Esophagus squamous epithelium (tissue), 5 donors: ENCODE results near the gene PBX2. TPM values are rescaled to one million over a fixed set of nuclear protein-coding genes. Genes with fewer than 3 reads are reported as not detected.

Experiments
- DNase-seq: peaks from one replicate; lab custom pipeline; 2025; lab: John Stamatoyannopoulos, UW
- H3K27ac ChIP-seq, 4 donors: fragments of 200-600 bp; sonication (generic); one replicate each; pipeline ENCODE4 v1.5.1; 2016 to 2019; ENCODE audit warnings: mild to moderate bottlenecking in 1 of 4
- H3K27me3 ChIP-seq, 4 donors: fragments of 200-600 bp; sonication (generic); 1 replicate in 3 of 4; 2 replicates in 1 of 4; pipeline versions ENCODE4 v1.5.1 to v1.6.0; 2017 to 2021; ENCODE audit warnings: antibody characterized with exemption in 1 of 4
- H3K36me3 ChIP-seq, 3 donors: fragments of 200-600 bp; sonication (generic); one replicate each; pipeline ENCODE4 v1.5.1; 2016 to 2019
- H3K4me1 ChIP-seq, 3 donors: fragments of 200-600 bp; sonication (generic); one replicate each; pipeline ENCODE4 v1.5.1; 2017 to 2019
- H3K4me3 ChIP-seq, 4 donors: fragments of 200-600 bp; sonication (generic); 1 replicate in 3 of 4; 2 replicates in 1 of 4; pipeline ENCODE4 v1.5.1; 2016 to 2019; ENCODE audit warnings: mild to moderate bottlenecking in 2 of 4, moderate library complexity in 1 of 4
- H3K9me3 ChIP-seq, 3 donors: fragments of 200-600 bp; sonication (generic); one replicate each; pipeline ENCODE4 v1.5.1; 2016 to 2019
- CTCF ChIP-seq, 6 experiments: fragments of 450-650 bp in 4 of 6; fragments of 200-600 bp in 2 of 6; sonication (generic) in 2 of 6; IDR thresholded peaks; one replicate each; pipeline ENCODE4 v1.5.1; 2016 to 2019; ENCODE audit warnings: antibody characterized with exemption in 6 of 6, mild to moderate bottlenecking in 4 of 6, moderate library complexity in 4 of 6
- POLR2A ChIP-seq, 4 donors: fragments of 450-650 bp; IDR thresholded peaks; one replicate each; pipeline ENCODE4 v1.6.1; 2017; ENCODE audit warnings: antibody characterized with exemption in 4 of 4, mild to moderate bottlenecking in 4 of 4, moderate library complexity in 3 of 4
- WGBS, 2 donors: methylation state at CpG; one replicate each; pipeline ENCODE4 v1.1.5; 2018; 5-methylcytosine and 5-hydroxymethylcytosine counted together
- intact Hi-C: fragments of 100-400 bp; cut with DNase I; formaldehyde crosslinking; loops from one replicate; pipeline ENCODE4 v1.15.0; 2022
- total RNA-seq, 4 donors: library from RNA; depleted of rRNA; stranded (reverse); fragments of >200 nt; gene quantifications; one replicate each; pipeline ENCODE4 v1.1.0, GENCODE V29; 2016
- donor health status: DM: yes; HTN: yes; CAD: no.

Gene PBX2
- total RNA-seq, 4 donors from 2014 or later: 27.1 to 40.2 (median 28.9) TPM

DNA sequence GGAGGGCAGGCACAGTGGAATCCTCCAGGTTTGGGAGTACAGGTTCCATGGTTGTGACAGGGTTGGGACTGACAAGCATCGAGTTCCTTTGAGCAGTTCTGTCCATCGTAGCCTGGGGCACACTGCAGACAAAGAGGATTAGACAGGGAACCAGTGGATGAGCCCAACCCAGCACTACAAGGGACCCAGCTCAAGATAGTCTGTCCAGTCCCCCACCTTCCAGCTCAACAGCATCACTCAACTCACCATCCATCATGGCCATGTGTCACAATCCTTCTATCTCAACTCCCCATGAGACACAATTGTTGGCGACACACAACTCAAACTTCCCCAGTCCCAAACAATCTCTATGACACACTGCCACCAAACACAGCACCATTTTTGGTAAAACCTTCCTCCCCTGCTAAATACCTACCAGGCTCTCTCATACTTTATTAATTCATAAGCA lies 14.3 kb upstream of the PBX2 start:
- intact Hi-C loops: no loop called here
- H3K4me1 ChIP-seq: no peaks in the 10 kb centered on the region
- no peak overlapping the region for H3K4me3 ChIP-seq
- H3K27me3 ChIP-seq: peaks cover 0 to 4% (median 0%) of the 10 kb centered on the region in 4 donors
- no peak overlapping the region for H3K27ac ChIP-seq
- H3K36me3 ChIP-seq: peaks cover 0 to 6% (median 0%) of the 10 kb centered on the region in 3 donors
- no peak for DNase-seq
- 93% methylated on average over 1 to 3 of the region's 3 CpGs for WGBS, 2 donors
- no peaks in the 10 kb centered on the region for H3K9me3 ChIP-seq
- TF ChIP-seq CTCF (IDR thresholded peaks at IDR 0.05) (no peak), POLR2A (IDR thresholded peaks at IDR 0.05) (no peak)

GRCh38 chr6:32203426-32204267 lies 13.6 kb upstream of the PBX2 start:
- DNase-seq: no peak
- intact Hi-C loops: no loop called here
- Histone ChIP-seq H3K36me3 (peaks cover 0 to 6% (median 0%) of the 10 kb centered on the region in 3 donors), H3K4me3 (no peak overlapping the region), H3K9me3 (no peaks in the 10 kb centered on the region), H3K27ac (no peak overlapping the region), H3K4me1 (no peaks in the 10 kb centered on the region), H3K27me3 (peaks cover 0 to 4% (median 0%) of the 10 kb centered on the region in 4 donors)
- TF ChIP-seq CTCF (IDR thresholded peaks at IDR 0.05) (no peak), POLR2A (IDR thresholded peaks at IDR 0.05) (no peak)
- WGBS, 2 donors: 85 to 86% methylated on average over 2 to 5 of the region's 9 CpGs

DNA sequence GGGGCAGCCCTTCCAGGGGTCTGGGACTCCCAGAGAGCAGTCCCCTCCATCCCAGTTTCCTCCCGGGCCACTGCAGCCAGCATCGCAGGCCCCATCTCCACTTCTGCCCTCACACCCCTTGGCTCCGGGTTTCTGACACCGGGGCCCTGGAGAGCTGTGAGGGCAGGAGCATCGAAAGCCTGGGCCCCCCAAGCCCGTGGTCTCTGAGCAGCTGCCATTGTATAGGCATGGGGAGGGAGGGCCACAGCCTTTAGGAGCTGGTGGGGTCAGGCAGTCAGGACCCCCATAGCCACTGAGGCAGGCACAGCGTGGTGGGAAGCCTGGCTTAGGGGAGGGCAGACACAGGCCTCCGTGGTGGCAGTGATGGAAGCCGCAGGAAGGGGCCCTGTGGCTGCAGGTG lies 12.2 kb upstream of the PBX2 start:
- TF ChIP-seq POLR2A (IDR thresholded peaks at IDR 0.05): no peak
- no peak for TF ChIP-seq CTCF (IDR thresholded peaks at IDR 0.05)
- no peak for DNase-seq
- H3K27ac ChIP-seq: no peak overlapping the region
- WGBS, 2 donors: 60 to 100% methylated on average over 1 of the region's 9 CpGs
- intact Hi-C loops: no loop called here
- H3K4me1 ChIP-seq: peaks cover 0 to 6% (median under 1%) of the 10 kb centered on the region in 3 donors
- H3K4me3 ChIP-seq: no peak overlapping the region
- H3K36me3 ChIP-seq: peaks cover 0 to 6% (median 0%) of the 10 kb centered on the region in 3 donors
- peaks cover 0 to 4% (median 0%) of the 10 kb centered on the region in 4 donors for H3K27me3 ChIP-seq
- no peaks in the 10 kb centered on the region for H3K9me3 ChIP-seq

GRCh38 chr6:32200711-32201475 lies 10.9 kb upstream of the PBX2 start:
- Histone ChIP-seq H3K9me3 (no peaks in the 10 kb centered on the region), H3K4me1 (peaks cover 0 to 18% (median 6%) of the 10 kb centered on the region in 3 donors), H3K36me3 (peaks cover 0 to 6% (median 0%) of the 10 kb centered on the region in 3 donors), H3K27ac (no peak overlapping the region), H3K4me3 (no peak overlapping the region), H3K27me3 (peaks cover 0 to 4% (median 0%) of the 10 kb centered on the region in 4 donors)
- 93 to 100% methylated on average over 2 to 10 of the region's 13 CpGs for WGBS, 2 donors
- TF ChIP-seq CTCF (IDR thresholded peaks at IDR 0.05) (no peak), POLR2A (IDR thresholded peaks at IDR 0.05) (no peak)
- DNase-seq: no peak
- intact Hi-C loops: no loop called here
